WTC11 (cell line): Measurements from ENCODE around the gene TREML1. TPM values are rescaled to one million over a fixed set of nuclear protein-coding genes. Genes with fewer than 3 reads are reported as not detected.

Experiments
- ATAC-seq: fragments of 200-7000 bp; cut with Tn5 transposase; 2 replicates; pipeline ENCODE4 v1.10.0; 2021; ENCODE audit warnings: mild to moderate bottlenecking, moderate library complexity
- CTCF ChIA-PET: fragments of 300-600 bp; sonication (Branson Sonifier 250); formaldehyde crosslinking; loops from one replicate; lab custom pipeline; 2021; ENCODE audit warnings: antibody characterized with exemption; lab: Charles Lee
- POLR2A ChIA-PET: fragments of 350-600 bp; sonication (Branson Sonifier 250); formaldehyde crosslinking; loops from one replicate; lab custom pipeline; 2021; ENCODE audit warnings: antibody characterized with exemption; lab: Charles Lee
- DNase-seq: peaks from one replicate; pipeline ENCODE4 v3.0.0; 2021; ENCODE audit warnings: low spot score
- H3K27ac Mint-ChIP-seq: 2 replicates; pipeline ENCODE4 v1.8.0; 2021; ENCODE audit warnings: mixed read lengths
- H3K27me3 Mint-ChIP-seq: 2 replicates; pipeline ENCODE4 v1.8.0; 2021; ENCODE audit warnings: low read depth, mild to moderate bottlenecking, moderate library complexity, mixed read lengths
- H3K36me3 Mint-ChIP-seq: 2 replicates; pipeline ENCODE4 v1.8.0; 2021; ENCODE audit warnings: mixed read lengths
- H3K4me1 Mint-ChIP-seq: 2 replicates; pipeline ENCODE4 v1.8.0; 2022; ENCODE audit warnings: mixed read lengths
- H3K4me3 Mint-ChIP-seq: 2 replicates; pipeline ENCODE4 v1.8.0; 2021; ENCODE audit warnings: mild to moderate bottlenecking, moderate library complexity, mixed read lengths
- H3K9me3 Mint-ChIP-seq: 2 replicates; pipeline ENCODE4 v1.8.0; 2021; ENCODE audit warnings: mixed read lengths
- ELF4 ChIP-seq: sonication (generic); formaldehyde crosslinking; IDR thresholded peaks from 2 replicates; pipeline ENCODE4 v1.8.1; 2022; ENCODE audit warnings: low read depth, mild to moderate bottlenecking, moderate library complexity, missing genetic modification reagents
- EMX1 ChIP-seq: fragments of 250-450 bp; sonication (Bioruptor Pico); IDR thresholded peaks from 2 replicates; pipeline ENCODE4 v1.8.0; 2021; ENCODE audit warnings: mild to moderate bottlenecking
- ETV6 ChIP-seq: sonication (generic); formaldehyde crosslinking; IDR thresholded peaks from 2 replicates; pipeline ENCODE4 v1.8.1; 2022; ENCODE audit warnings: mild to moderate bottlenecking, missing genetic modification reagents
- GRHL2 ChIP-seq: fragments of 250-450 bp; sonication (Bioruptor Pico); IDR thresholded peaks from 2 replicates; pipeline ENCODE4 v1.8.0; 2022; ENCODE audit warnings: mild to moderate bottlenecking, moderate library complexity; ENCODE audit not compliant: insufficient replicate concordance, severe bottlenecking
- JAZF1 ChIP-seq: fragments of 250-450 bp; sonication (Bioruptor Pico); IDR thresholded peaks from 2 replicates; pipeline ENCODE4 v1.9.0; 2021; ENCODE audit warnings: moderate library complexity, mild to moderate bottlenecking, inconsistent platforms
- MXD4 ChIP-seq: fragments of 250-450 bp; sonication (Bioruptor Pico); IDR thresholded peaks from 2 replicates; pipeline ENCODE4 v1.8.0; 2021; ENCODE audit warnings: mild to moderate bottlenecking, moderate library complexity, borderline replicate concordance
- NFE2L1 ChIP-seq: sonication (generic); formaldehyde crosslinking; IDR thresholded peaks from 2 replicates; pipeline ENCODE4 v1.8.1; 2023; ENCODE audit warnings: missing genetic modification reagents
- NR3C1 ChIP-seq: sonication (generic); formaldehyde crosslinking; conservative IDR thresholded peaks from 2 replicates; pipeline ENCODE4 v1.8.1; 2023; ENCODE audit warnings: low read depth, mild to moderate bottlenecking, missing genetic modification reagents
- TCF7 ChIP-seq: sonication (generic); formaldehyde crosslinking; IDR thresholded peaks from 2 replicates; pipeline ENCODE4 v1.8.0; 2022; ENCODE audit warnings: mild to moderate bottlenecking, low read depth, missing genetic modification reagents, moderate library complexity
- ZNF232 ChIP-seq: sonication (generic); formaldehyde crosslinking; IDR thresholded peaks from 2 replicates; pipeline ENCODE4 v1.8.0; 2022; ENCODE audit warnings: mild to moderate bottlenecking, missing genetic modification reagents
- total RNA-seq: library from RNA; stranded (reverse); gene quantifications from 3 replicates; pipeline ENCODE4 v1.2.3, GENCODE V29; 2021
- TF ChIP-seq, protein P1 (sequence below): sonication (generic); formaldehyde crosslinking; IDR thresholded peaks from 2 replicates; pipeline ENCODE4 v1.8.0; 2023; ENCODE audit warnings: missing genetic modification reagents, mild to moderate bottlenecking, borderline replicate concordance
- TF ChIP-seq, protein P2 (sequence below): fragments of 250-450 bp; sonication (Bioruptor Pico); IDR thresholded peaks from 2 replicates; pipeline ENCODE4 v1.9.0; 2021; ENCODE audit warnings: mild to moderate bottlenecking
- TF ChIP-seq, protein P3 (sequence below): sonication (generic); formaldehyde crosslinking; IDR thresholded peaks from 2 replicates; pipeline ENCODE4 v1.8.1; 2023; ENCODE audit warnings: mild to moderate bottlenecking, missing genetic modification reagents, moderate library complexity
- TF ChIP-seq, protein P4 (sequence below): sonication (generic); formaldehyde crosslinking; IDR thresholded peaks from 2 replicates; pipeline ENCODE4 v1.8.1; 2023; ENCODE audit warnings: mild to moderate bottlenecking, moderate library complexity, missing genetic modification reagents

The TREML1 gene
- total RNA-seq, 1 experiment from 2014 or later: not detected

DNA sequence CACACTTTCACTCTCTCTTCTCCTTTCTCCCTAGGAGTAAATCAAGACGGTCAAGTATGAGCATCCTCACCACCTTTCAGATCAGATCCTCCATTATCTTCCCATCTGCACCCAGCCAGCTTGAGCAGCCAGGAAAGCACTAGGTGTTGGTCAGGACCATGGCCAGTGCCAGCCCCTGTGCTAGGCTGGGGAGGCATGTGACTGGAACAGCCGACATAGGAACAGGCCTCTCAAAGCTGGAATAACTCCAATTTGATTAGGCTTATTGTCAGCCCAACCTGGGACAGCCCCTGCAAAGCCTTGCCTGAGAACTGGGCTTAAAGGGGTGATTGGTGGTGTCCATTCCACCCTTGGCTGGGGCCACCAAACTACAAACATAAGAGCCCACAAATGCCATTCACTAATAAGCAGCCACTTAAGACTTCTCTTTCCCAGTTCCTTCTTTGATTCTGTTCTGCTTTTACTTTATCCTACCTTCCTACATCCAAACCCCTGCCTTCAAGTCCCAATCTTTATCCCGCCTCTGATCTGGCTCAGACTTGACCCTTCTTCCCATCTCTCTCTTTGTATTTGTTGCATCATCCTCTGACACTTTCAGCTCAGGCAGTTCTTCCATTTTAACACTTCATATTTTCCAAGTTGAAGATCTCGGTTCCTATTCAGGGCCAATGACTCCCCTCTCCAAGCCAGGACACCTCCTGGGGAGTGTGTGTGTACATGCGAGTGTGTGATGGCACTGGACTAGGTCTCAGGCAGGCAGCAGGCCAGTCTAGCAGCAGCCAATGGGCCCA, 13.2 kb upstream of the TREML1 start (continued):
- TF ChIP-seq, protein P1, sequence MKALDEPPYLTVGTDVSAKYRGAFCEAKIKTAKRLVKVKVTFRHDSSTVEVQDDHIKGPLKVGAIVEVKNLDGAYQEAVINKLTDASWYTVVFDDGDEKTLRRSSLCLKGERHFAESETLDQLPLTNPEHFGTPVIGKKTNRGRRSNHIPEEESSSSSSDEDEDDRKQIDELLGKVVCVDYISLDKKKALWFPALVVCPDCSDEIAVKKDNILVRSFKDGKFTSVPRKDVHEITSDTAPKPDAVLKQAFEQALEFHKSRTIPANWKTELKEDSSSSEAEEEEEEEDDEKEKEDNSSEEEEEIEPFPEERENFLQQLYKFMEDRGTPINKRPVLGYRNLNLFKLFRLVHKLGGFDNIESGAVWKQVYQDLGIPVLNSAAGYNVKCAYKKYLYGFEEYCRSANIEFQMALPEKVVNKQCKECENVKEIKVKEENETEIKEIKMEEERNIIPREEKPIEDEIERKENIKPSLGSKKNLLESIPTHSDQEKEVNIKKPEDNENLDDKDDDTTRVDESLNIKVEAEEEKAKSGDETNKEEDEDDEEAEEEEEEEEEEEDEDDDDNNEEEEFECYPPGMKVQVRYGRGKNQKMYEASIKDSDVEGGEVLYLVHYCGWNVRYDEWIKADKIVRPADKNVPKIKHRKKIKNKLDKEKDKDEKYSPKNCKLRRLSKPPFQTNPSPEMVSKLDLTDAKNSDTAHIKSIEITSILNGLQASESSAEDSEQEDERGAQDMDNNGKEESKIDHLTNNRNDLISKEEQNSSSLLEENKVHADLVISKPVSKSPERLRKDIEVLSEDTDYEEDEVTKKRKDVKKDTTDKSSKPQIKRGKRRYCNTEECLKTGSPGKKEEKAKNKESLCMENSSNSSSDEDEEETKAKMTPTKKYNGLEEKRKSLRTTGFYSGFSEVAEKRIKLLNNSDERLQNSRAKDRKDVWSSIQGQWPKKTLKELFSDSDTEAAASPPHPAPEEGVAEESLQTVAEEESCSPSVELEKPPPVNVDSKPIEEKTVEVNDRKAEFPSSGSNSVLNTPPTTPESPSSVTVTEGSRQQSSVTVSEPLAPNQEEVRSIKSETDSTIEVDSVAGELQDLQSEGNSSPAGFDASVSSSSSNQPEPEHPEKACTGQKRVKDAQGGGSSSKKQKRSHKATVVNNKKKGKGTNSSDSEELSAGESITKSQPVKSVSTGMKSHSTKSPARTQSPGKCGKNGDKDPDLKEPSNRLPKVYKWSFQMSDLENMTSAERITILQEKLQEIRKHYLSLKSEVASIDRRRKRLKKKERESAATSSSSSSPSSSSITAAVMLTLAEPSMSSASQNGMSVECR (CRISPR knock-in tag): peak; percentile 80; the same call in 1 of the 2 replicates
- TF ChIP-seq EMX1 (no peak), ZNF232 (CRISPR knock-in tag) (no peak), GRHL2 (no peak), ETV6 (CRISPR knock-in tag) (0 out of 2 replicates have a peak, but pooled peaks have one; percentile 46)
- TF ChIP-seq, protein P2, sequence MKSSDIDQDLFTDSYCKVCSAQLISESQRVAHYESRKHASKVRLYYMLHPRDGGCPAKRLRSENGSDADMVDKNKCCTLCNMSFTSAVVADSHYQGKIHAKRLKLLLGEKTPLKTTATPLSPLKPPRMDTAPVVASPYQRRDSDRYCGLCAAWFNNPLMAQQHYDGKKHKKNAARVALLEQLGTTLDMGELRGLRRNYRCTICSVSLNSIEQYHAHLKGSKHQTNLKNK: no peak
- TF ChIP-seq, protein P3, sequence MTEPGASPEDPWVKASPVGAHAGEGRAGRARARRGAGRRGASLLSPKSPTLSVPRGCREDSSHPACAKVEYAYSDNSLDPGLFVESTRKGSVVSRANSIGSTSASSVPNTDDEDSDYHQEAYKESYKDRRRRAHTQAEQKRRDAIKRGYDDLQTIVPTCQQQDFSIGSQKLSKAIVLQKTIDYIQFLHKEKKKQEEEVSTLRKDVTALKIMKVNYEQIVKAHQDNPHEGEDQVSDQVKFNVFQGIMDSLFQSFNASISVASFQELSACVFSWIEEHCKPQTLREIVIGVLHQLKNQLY (CRISPR knock-in tag): no peak

DNA sequence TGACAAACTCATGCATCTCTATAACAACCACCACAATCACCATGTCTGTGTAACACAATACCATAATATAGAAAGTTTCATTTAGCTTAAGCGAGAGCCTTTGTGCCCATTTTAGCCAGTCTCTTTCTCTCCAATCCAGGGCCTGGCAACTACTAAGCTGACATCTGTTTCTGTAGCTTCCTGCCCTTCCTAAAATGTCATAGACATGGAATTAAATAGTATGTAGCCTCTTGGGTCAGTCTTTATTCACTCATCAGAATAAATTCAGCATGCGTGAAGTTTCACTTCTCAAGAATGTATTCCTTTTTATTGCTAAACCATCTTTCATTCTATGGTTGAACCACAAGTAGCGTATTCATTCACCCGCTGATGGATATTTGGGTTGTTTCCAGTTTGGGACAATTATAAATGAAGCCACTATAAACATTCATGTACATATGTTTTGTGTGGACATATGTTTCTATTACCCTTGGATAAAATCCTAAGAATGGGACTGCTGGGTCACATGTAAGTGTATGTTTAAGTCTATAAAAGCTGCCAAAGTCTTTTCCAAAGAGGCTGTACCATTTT, 10.5 kb upstream of the TREML1 start:
- ATAC-seq (no peak), DNase-seq (no peak)
- Mint-ChIP-seq H3K9me3 (no peaks in the 10 kb centered on the region), H3K27me3 (peaks cover 2% of the 10 kb centered on the region; the same call in 1 of the 2 replicates), H3K4me3 (no peak overlapping the region), H3K36me3 (no peaks in the 10 kb centered on the region), H3K4me1 (no peaks in the 10 kb centered on the region), H3K27ac (no peak overlapping the region)
- CTCF ChIA-PET: no interaction called here
- POLR2A ChIA-PET: no interaction called here
- no peak for TF ChIP-seq NFE2L1 (CRISPR knock-in tag)
- TF ChIP-seq NR3C1 (CRISPR knock-in tag): no peak
- TF ChIP-seq, protein P1 (CRISPR knock-in tag): no peak
- TF ChIP-seq ELF4: no peak
- TF ChIP-seq JAZF1: no peak
- TF ChIP-seq, protein P4, sequence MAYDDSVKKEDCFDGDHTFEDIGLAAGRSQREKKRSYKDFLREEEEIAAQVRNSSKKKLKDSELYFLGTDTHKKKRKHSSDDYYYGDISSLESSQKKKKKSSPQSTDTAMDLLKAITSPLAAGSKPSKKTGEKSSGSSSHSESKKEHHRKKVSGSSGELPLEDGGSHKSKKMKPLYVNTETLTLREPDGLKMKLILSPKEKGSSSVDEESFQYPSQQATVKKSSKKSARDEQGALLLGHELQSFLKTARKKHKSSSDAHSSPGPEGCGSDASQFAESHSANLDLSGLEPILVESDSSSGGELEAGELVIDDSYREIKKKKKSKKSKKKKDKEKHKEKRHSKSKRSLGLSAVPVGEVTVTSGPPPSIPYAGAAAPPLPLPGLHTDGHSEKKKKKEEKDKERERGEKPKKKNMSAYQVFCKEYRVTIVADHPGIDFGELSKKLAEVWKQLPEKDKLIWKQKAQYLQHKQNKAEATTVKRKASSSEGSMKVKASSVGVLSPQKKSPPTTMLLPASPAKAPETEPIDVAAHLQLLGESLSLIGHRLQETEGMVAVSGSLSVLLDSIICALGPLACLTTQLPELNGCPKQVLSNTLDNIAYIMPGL (CRISPR knock-in tag): no peak
- TF ChIP-seq TCF7: no peak
- no peak for TF ChIP-seq MXD4 (CRISPR knock-in tag)
- TF ChIP-seq, all 79 proteins: peak for 0
